T1000 (cell line): ENCODE results near the gene TMEM18.
"Not testable (repeated sequence)": the region's sequence is repeated elsewhere in the genome, so short reads cannot be mapped to it uniquely, and the experiment has no call there.

Experiments
- DNase-seq: peaks from one replicate; lab custom pipeline; 2025; ENCODE audit warnings: mixed read lengths; lab: John Stamatoyannopoulos, UW

The TMEM18 gene

DNA sequence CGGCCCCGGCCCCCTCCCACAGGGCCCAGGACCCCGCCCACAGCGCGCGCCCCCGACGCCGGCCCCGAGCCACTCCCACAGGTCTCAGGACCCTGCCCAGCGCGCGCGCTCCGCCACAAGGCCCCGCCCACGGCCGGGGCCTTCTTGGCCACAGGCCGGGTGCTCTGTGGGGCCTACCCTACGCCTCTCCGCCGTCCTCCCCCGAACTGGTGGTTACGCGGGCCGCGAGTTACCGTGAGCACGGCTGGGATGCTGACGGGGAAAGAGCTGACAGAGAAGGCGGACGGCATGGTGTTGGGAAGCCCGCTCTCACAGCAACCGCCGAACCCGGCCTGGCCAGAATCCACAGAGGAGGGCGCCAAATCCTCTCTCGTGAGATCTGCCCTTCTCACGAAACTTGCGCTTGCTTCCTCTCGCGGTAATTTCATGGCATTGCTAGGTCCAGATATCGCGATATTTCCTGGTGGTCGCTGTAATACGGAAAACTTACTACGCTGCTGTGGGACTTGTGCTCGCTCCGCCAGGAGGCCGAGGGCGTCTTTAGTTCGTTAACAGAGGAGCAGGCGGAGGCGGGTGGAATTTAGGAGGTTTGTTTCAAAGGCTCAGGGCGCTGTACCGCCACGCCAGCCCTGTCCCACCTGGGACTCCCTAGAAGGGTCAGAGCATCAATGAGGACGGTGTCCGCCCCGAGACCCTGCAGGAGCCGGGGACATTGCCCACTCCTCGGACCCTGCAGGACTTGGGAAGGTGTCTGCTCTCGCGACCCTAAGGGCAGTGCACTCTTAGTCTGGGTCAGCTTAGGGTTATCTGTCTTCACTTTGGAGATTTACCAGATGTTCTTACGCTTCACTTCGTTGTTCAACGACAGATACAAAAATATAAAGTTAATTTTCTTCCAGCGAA lies at the start of gene TMEM18:
Gene TMEM18, minus strand, starts transcription at position 351 of the 903 bp plus-strand sequence. Its CDS starts 61 bp downstream, at position 290.
- peak; percentile 96 for DNase-seq

DNA sequence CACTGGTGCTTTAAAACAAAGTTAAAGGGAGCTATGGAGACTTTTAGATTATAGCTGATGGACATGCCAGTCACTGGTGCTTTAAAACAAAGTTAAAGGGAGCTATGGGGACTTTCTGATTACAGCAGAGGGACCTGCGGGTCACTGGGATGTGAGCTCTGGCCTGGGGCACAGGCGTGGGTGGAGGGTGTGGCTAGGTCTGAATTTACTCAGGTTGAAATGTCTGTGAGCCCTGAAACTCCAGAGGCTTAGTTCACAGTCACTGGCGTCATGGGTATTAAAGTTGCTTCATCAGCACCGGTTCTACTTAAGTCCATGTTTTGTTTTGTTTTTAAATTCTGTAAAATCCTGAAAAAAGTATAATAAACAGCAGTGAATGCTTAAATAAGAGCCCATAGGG lies 49.0 kb upstream of the TMEM18 start:
- no peak for DNase-seq

DNA sequence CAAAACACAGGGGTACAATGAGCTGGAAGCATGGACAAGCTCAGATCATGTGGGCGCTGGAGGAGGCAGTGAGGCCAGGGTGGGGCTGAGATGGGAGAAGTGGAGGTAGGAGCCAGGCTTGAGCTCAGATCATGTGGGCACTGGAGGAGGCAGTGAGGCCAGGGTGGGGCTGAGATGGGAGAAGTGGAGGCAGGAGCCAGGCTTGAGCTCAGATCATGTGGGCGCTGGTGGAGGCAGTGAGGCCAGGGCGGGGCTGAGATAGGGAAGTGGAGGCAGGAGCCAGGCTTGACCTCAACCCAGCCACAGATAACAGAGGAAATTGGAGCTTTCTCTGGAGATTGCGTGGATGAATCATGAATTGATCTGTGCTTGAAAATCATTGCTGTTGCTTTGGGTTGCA lies 48.3 kb upstream of the TMEM18 start:
- DNase-seq: no peak

DNA sequence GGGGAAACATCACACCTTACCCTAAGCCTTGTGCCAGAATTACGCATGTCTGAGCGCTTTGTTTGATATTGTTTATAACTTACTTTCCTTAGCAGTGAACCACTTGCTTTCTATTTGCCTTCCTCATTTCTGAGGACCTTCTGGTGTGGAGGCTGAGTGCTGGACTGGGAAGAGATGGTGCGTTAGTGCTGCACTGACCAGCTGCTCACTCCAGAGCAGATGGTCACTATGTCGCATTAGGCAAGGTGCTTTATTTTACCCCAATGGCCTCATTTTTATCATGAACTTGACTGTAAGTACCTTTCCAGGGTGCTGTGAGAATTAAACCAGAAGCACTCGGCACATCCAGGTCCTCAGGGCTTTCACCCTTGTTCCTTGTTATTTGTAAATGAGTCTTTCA lies 46.6 kb upstream of the TMEM18 start:
- DNase-seq: no peak

DNA sequence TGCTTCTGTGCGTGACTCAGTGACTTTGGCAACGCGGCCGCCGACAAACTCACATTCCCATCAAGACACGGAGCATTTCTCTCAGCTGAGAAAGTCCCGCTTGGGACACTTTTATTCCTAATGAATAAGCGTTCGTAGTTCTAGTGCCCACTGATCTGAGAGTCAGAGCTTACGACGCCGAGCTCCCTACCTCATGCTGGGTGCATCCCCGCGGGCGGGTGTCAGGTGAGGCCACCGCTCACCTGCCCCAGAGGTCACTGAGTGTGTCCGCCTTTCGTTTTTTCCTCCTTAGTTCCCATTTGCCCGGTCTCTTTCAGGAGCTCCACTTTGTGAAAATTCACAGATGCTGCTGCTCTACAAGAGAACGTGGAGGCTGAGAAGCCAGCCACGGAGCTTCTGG lies 43.6 kb upstream of the TMEM18 start:
- no peak for DNase-seq

DNA sequence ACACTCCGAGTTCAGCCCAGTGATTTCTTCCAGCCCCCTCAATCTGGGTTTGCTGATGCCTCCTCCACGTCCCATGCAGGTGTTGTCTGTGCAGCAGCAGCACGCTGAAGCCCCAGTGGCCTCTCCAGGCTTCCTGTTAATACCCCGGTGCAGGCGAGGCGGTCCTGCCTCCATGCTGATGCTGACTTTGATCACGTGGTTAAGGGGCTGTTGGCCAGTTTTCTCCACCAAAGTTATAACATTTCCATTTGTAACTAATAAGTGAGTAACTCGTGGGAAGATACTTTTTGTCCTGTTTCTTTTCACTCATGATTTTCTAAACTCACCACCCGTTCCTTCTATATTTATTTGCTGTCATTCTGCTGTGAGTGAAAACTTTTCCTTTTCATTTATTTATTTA lies 42.5 kb upstream of the TMEM18 start:
- no peak for DNase-seq

DNA sequence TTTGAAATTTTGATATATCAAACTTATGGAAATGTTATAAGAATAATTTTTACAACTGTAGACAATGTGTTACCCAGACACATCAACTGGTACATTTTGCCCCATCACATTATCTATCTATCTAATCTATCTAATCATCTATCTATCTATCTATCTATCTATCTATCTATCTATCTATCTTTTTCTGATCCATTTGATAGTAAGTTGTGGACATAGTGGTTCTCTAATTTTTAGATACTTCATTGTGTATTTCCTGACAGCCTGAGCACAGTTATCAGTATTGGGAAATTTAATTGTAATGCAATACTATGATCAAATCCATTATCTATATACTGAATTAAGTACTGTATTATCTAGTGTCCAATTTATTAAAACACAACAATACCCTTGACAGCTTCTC lies 42.0 kb upstream of the TMEM18 start:
- no peak for DNase-seq

DNA sequence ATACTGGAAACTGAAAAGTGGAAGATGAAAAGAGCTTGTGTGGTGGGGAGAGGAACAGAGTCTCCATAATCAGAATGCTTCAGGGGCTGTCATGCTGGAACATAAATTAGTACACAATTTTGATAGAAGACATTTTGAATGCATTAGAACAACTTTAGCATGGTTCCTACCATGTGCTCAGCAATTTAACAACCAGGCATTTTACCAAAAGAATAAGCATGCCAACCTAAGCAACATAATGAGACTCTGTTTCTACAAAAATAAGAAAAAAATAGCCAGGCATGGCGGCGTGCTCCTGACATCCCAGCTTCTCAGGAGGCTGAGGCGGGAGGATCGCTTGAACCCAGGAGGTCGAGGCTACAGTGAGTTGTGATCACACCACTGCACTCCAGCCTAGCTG lies 40.5 kb upstream of the TMEM18 start:
- DNase-seq: no peak

DNA sequence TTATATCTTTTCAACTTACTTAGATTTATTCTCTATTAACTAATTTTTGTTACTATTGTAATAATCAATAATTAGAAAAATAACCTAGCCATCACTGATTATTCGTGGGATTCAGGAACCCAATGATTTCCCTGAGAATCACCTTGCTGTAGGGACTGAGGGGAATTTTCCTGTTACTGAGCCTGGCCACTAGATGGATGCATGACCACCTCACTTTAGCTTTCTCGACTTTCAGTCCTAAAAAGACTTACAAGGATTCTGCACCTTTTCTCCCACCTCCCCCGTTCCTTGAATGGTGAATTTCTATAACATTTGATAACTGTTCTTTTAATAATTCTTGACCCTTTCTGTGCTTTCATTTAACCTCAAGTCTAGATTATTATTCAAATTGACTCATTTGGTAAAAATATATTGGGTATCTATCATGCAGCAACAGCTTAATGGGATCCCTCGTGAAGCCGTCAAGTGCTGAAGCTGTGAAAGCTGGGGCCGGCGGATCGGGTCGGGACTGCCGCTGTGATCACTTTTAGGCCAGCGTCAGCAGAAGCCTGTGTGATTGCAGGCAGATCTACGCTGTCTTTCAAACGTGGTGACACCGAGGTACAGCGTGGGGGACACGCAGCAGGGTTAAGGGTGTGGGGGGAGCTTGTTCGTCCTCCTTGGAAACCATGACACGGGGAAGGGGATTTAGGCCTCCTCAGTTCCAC lies 38.8 kb upstream of the TMEM18 start:
- DNase-seq: no peak

DNA sequence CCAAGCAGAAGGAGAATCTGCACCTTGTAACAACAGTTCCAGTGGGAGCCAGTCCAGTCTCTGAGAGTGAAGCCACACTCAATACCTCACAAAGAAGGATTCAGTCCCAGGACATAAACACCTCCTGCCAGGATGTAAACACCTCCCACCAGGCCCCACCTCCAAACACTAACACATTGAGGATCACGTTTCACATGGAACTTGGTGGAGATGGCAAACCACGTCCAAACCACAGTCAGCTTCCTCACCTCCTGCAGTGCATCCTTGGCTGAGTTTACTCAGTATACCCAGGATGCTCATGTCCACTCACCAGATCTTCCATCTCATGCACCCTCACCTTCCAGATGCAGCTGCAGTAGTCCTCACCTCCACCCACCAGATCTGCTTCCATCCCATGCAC lies 37.8 kb upstream of the TMEM18 start:
- DNase-seq: no peak

DNA sequence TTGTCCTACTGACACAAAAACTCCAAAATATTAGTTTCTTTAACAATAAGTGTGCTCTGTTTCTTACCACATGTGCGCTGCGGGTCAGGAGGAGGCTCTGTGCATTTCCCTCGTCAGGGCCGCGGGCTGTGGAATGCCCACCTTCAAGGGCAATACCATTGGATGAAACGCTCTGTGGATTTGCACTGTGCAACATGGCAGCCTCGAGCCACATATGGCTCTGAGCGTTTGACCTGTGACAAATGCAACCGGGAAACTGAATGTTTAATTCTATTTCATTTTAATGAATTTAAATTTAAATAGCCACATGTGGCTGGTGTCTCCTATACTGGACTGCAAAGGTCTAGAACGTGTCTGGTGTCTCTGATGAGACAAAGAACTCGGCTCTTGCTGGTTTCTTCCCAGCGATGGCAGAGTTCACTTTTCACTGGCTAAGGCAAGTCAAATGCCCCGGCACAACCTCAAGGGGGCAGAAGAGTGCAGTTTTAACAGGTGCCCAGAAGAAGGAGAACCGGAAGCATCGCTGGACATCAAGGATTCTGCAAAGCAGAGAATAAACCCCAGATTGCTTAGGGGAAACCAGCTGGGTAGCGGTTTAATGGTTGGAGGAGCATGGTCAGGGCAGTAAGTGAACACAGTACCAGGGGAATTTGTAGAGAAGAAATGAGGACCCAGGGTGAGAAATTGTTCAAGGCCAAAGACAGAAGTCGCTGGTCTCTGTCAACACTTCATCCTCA lies 37.0 kb upstream of the TMEM18 start:
- no peak for DNase-seq

DNA sequence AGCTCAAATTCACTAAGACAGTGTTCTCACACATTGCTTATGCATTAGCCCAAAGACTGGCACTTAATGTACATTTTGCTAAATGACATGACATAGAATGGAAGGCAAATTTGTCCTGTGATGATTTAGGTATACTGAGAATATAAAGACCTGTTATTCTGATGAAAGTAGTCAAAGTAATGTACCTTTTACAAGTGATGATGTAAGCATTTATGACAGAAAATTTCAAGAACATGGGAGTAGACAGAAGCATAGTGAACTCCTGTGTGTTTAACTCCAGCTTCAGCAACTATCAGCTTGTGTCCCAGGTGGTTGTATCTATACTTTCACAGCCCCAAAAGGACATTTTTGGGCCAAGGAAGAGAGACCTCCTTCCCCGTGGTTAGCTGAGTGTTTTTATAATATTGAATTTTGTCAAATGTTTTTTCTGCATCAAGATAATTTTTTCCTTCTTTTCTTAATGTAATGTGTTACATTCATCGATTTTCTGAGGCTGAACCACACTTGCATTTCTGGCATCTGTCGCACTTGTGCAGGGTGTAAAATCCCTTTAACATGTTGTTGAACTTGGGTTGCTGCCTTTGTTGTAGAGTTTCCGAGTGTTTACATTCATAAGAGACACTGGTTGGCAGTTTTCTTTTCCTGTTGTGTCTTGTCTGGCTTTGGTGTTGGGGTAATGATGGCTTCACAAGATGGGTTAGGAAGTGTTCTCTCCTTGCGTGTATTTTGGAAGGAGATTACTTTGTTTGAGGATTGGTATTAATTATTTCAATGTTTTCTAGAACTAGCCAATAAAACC lies 33.9 kb upstream of the TMEM18 start:
- DNase-seq: no peak

DNA sequence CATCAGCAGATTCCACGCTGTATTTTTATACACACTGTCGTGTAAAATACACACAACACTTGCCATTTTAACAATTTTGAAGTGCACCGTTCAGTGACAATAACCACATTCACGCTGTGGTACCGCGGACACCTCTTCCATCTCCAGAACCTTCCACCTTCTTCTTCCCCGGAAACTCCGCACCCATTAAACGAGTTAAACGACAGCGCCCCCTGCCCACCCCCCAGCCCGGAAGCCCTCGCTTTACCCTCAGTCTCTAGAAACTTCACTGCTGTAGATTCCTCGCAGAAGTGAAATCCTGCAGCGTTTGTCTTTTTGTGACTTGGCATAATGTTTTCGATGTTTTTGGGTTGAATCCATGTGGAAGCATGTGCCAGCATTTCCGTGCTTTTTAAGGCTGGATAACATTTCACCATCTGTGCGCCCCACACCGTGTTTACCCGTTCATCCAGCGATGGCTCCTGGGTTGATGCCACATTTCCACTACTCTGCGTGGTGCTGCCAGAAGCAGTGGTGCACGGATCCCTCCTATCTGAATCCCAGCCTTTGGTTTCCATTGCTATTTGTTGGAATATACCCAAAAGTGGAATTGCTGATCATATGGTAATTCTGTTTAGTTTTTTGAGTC lies 32.0 kb upstream of the TMEM18 start:
- no peak for DNase-seq

DNA sequence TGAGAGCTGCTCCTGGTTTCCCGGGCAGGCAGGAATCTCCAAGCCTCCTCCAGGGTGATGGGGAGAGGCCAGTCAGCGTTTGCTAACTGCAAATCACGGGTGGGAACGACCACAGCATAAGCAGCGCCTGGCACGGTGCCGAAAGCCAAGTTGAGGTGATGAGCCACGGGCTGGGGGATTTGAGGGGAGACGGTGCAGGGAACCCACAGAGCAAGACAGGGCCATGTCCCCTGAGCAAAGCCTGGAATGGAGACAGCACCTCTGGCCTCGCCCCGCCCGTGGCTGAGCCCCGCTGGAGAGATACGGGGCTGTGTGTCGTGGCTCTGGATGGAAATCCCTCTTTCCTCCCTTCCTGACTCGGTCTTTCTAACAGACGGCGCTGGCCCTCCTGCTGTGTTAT lies 31.5 kb upstream of the TMEM18 start:
- no peak for DNase-seq

DNA sequence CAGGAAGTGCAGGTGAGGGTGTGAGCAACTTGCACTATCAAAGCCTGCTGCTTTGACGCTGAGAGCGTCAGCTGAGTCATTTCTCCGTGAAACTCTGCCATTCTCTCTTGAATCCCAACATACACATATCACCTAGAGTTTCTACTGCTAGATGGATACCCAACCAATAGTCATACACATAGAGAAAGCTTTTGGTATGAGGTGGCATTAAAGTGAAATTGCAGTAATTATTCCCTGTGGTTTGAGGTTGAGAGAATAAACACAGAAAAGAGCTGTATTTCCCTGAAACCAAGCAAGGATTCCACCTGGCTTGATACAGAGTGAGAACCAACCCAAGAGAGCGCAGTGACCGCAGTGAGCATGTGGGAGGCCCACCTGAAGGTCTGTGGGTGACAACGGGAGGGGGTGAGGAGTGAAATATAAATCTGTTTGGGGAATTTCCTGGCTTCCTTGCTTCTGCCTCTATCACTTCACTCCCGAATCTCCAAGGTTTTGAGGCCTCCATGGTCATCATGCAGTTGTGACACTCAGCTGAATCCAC lies 28.8 kb upstream of the TMEM18 start:
- no peak for DNase-seq

DNA sequence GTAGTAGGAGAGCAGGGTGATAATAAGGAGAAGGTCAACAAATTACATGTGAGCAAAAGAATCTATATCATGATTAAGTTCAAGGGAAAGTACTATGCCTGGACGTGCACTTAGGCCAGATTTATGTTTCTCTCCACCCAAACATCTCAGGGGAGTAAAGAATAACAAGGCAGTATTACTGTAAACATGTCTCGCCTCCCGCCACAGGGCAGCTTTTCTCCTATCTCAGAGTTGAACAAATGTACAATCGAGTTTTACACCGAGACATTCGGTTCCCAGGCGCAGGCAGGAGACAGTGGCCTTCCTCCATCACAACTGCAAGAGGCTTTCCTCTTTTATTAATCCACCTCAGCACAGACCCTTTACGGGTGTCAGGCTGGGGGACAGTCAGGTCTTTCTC lies 25.6 kb upstream of the TMEM18 start:
- not testable (repeated sequence) for DNase-seq

DNA sequence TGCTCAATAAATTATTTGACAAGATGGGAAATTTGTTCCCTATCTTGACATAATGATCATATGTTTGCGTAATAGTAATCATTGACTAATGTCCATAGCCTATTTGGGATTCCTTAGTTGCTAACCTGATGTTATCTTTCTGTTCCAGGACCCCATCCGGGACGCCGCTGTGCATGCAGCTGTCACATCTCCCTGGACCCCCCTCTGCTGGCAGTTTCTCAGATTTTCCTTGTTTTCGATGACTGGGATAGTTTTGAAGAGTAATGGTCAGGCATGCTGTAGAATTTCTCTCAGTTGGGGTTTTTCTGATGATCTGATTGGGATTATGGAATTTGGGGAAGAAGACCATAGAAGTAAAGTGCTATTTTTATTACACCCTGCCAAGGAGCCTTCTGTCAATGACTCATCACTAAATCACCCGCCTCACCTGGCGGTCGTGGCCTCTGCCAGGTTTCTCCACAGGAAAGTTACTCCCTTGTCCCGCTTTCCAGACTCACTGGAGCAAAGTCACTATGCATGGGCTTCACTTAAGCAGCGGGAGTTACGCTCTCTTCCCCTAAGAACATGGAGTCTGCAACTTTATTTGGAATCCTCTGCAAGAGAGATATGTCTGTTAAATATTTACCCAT lies 19.9 kb upstream of the TMEM18 start:
- no peak for DNase-seq

DNA sequence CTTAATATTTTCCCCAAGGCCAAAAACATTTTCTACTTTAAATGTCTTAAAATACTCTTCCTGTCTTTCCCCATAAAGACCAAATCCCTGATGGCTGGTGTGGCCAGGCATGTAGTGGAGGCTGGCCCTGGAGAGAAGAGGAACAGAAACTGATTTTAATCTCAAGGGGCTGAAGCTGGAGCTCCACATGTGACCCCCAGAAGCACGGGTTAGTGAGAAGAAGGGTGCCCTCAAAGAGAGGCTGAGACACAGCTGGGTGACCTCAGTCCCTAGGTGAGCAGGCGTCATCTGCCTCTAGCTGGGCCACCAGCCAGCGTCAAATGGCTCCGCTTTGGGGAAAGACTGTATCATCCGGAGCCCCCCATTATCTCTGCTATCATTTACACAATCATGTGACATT lies 19.3 kb upstream of the TMEM18 start:
- DNase-seq: no peak

DNA sequence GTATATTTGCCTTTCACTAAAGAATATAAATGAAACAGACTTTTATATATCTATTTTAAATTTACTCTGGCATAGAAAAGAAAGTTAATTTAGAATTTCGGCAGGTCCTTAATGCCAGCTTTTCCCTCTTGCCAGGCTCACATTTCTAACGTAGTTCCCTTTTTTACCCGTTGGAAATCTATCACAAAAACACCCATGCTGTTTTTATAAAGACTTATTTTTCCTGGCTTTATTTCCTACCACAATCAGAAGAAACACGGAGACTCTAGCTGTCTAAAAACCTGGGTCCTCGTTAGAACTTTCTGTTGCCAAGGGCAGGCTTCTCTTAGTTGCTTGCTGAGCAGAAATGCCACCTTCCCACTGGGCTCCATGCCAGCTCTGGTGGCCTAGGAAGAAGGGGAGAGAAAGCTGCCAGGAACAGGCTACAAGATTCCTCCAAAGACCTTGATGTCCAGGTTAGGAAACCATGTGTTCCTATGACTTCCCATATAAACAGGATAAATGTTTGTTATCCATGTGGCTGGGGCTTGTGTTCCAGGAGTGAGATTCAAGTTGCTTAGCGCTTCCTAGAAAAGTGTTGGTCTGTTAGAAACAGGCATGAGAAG lies 17.8 kb upstream of the TMEM18 start:
- DNase-seq: no peak

DNA sequence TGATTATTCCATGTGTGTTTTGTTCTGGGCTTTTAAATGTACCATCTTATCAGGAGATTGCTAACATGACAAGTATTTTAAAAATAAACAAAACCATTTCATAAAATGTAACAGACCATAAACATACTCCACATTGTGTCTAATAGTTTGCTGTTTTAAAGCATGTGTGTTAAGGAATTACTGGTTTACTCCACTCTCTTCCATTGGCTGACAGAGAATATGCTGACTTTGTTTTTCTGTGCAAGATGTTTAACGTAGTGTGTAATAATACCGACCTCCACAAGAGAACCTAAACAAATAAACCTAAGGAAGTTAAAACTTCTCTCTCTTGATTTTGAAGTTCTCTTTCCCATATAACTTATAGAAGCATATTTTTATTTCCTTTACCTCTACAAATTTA lies 17.0 kb upstream of the TMEM18 start:
- no peak for DNase-seq
